PC-9 (cell line): ENCODE measurements around the gene PRDM16. TPM values are rescaled to one million over a fixed set of nuclear protein-coding genes. Genes with fewer than 3 reads are reported as not detected.

ENCODE experiments used
- BruUV-seq: library from RNA; stranded (reverse); fragments of 400-500 nt; replicated peaks from 2 replicates; lab custom pipeline; 2021; lab: Mats Ljungman, UMichigan
- CTCF ChIA-PET: fragments of 300-600 bp; sonication (Branson Sonifier 250); formaldehyde crosslinking; loops from one replicate; lab custom pipeline; 2022; ENCODE audit warnings: antibody characterized with exemption; lab: Charles Lee
- POLR2A ChIA-PET: fragments of 300-600 bp; sonication (Branson Sonifier 250); formaldehyde crosslinking; loops from one replicate; lab custom pipeline; 2022; ENCODE audit warnings: antibody characterized with exemption; ENCODE audit not compliant: unreplicated experiment; lab: Charles Lee
- DNase-seq, 2 experiments: peaks; one replicate each; pipeline versions ENCODE4 v3.0.0 to v3.0.0-alpha.2; 2015 to 2022; ENCODE audit warnings: mixed read lengths in 1 of 2
- H2AFZ ChIP-seq: fragments of 200-600 bp; sonication (generic); 2 replicates; pipeline ENCODE4 v1.8.1; 2017; ENCODE audit warnings: antibody characterized with exemption
- H3F3A ChIP-seq: fragments of 200-600 bp; sonication (generic); 2 replicates; pipeline ENCODE4 v1.8.1; 2017; ENCODE audit warnings: antibody characterized with exemption, mild to moderate bottlenecking, low read depth; ENCODE audit not compliant: insufficient read depth
- H3K27ac ChIP-seq: fragments of 200-600 bp; sonication (generic); 2 replicates; pipeline ENCODE4 v1.6.1; 2016; ENCODE audit warnings: mixed run types
- H3K27me3 ChIP-seq: fragments of 200-600 bp; sonication (generic); 2 replicates; pipeline ENCODE4 v1.6.1; 2016; ENCODE audit warnings: low read depth, mixed run types; ENCODE audit not compliant: insufficient read depth
- H3K36me3 ChIP-seq: fragments of 200-600 bp; sonication (generic); 2 replicates; pipeline ENCODE4 v1.6.1; 2016; ENCODE audit warnings: low read depth, mixed run types
- H3K4me1 ChIP-seq: fragments of 200-600 bp; sonication (generic); replicated peaks from 2 replicates; pipeline ENCODE4 v1.6.1; 2016; ENCODE audit warnings: mixed run types; ENCODE audit not compliant: insufficient read depth
- H3K4me2 ChIP-seq: fragments of 200-600 bp; sonication (generic); 2 replicates; pipeline ENCODE4 v1.6.1; 2017; ENCODE audit warnings: mixed run types
- H3K4me3 ChIP-seq: fragments of 200-600 bp; sonication (generic); 2 replicates; pipeline ENCODE4 v1.6.1; 2016; ENCODE audit warnings: mixed run types
- H3K79me2 ChIP-seq: fragments of 200-600 bp; sonication (generic); 2 replicates; pipeline ENCODE4 v1.6.1; 2017; ENCODE audit warnings: low read depth, mixed run types
- H3K9me2 ChIP-seq: fragments of 200-600 bp; sonication (generic); 2 replicates; pipeline ENCODE4 v1.8.1; 2017; ENCODE audit warnings: mild to moderate bottlenecking; ENCODE audit not compliant: insufficient read depth
- H3K9me3 ChIP-seq: fragments of 200-600 bp; sonication (generic); 2 replicates; pipeline ENCODE4 v1.8.1; 2016; ENCODE audit warnings: low read depth; ENCODE audit not compliant: insufficient read depth
- H4K20me1 ChIP-seq: fragments of 200-600 bp; sonication (generic); 2 replicates; pipeline ENCODE4 v1.8.1; 2017; ENCODE audit not compliant: insufficient read depth
- EZH2 ChIP-seq: fragments of 200-600 bp; sonication (generic); IDR thresholded peaks from 2 replicates; pipeline ENCODE4 v1.8.0; 2017; ENCODE audit warnings: antibody characterized with exemption, low read depth
- intact Hi-C: fragments of 100-400 bp; cut with micrococcal nuclease; formaldehyde crosslinking; loops from one replicate; pipeline ENCODE4 v1.10.0; 2022; ENCODE audit not compliant: unreplicated experiment
- total RNA-seq: library from RNA; stranded (reverse); gene quantifications from 2 replicates; pipeline ENCODE4 v1.2.3, GENCODE V29; 2021
- TF ChIP-seq, protein P1 (sequence below): fragments of 200-600 bp; sonication (generic); conservative IDR thresholded peaks from 2 replicates; pipeline ENCODE4 v1.6.1; 2017; ENCODE audit warnings: mixed run types, antibody characterized with exemption, mild to moderate bottlenecking, moderate library complexity

Gene PRDM16
- total RNA-seq, 1 experiment from 2014 or later = not detected

DNA sequence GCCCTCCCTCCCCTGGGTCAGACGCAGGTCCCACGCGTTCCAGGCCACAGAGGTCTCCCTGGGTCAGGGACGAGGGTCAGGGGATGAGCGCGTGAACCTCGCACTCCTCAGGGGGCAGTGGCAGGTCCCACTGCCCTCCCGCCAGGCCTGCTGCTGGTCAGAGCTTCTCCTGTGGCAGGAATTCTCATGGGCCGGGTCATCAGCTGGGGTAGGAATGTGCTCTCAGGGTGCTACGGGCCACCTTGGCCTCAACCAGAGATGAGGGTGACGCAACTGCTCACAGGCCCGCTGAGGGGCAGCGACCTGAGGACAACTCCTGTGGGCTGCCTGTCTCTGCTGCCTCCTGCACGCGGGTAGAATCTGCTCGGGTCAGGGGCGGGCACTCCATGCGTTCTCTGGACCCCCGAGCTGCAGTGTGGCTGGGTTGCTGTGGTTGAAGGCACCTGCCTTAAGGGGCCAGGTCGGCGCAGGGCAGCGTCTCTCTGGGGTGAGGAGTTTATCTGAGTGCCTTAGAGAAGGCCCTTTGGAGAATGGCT, 128.8 kb downstream of the PRDM16 start:
- Histone ChIP-seq H3K4me2 (no peak overlapping the region), H3K79me2 (no peaks in the 10 kb centered on the region), H3K36me3 (no peaks in the 10 kb centered on the region), H3K9me3 (no peaks in the 10 kb centered on the region), H2AFZ (no peak overlapping the region), H3K27me3 (peaks cover 97% of the 10 kb centered on the region), H3F3A (no peaks in the 10 kb centered on the region), H3K4me1 (no peaks in the 10 kb centered on the region), H3K27ac (no peak overlapping the region), H3K9me2 (no peaks in the 10 kb centered on the region), H4K20me1 (no peaks in the 10 kb centered on the region), H3K4me3 (no peak overlapping the region)
- intact Hi-C loops = no loop called here
- CTCF ChIA-PET = no interaction called here
- BruUV-seq = no TSS peak
- no peak for DNase-seq
- TF ChIP-seq EZH2 = no peak
- TF ChIP-seq, protein P1, sequence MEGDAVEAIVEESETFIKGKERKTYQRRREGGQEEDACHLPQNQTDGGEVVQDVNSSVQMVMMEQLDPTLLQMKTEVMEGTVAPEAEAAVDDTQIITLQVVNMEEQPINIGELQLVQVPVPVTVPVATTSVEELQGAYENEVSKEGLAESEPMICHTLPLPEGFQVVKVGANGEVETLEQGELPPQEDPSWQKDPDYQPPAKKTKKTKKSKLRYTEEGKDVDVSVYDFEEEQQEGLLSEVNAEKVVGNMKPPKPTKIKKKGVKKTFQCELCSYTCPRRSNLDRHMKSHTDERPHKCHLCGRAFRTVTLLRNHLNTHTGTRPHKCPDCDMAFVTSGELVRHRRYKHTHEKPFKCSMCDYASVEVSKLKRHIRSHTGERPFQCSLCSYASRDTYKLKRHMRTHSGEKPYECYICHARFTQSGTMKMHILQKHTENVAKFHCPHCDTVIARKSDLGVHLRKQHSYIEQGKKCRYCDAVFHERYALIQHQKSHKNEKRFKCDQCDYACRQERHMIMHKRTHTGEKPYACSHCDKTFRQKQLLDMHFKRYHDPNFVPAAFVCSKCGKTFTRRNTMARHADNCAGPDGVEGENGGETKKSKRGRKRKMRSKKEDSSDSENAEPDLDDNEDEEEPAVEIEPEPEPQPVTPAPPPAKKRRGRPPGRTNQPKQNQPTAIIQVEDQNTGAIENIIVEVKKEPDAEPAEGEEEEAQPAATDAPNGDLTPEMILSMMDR = no peak
- POLR2A ChIA-PET = no interaction called here

GRCh38 chr1:3198371-3199271, 129.6 kb downstream of the PRDM16 start:
- POLR2A ChIA-PET = no interaction called here
- BruUV-seq = no TSS peak
- Histone ChIP-seq H3K4me1 (no peaks in the 10 kb centered on the region), H3F3A (no peaks in the 10 kb centered on the region), H3K27me3 (peaks cover 97% of the 10 kb centered on the region), H3K9me2 (no peaks in the 10 kb centered on the region), H4K20me1 (no peaks in the 10 kb centered on the region), H3K27ac (no peak overlapping the region), H3K9me3 (no peaks in the 10 kb centered on the region), H3K79me2 (no peaks in the 10 kb centered on the region), H2AFZ (no peak overlapping the region), H3K4me2 (no peak overlapping the region), H3K4me3 (no peak overlapping the region), H3K36me3 (no peaks in the 10 kb centered on the region)
- TF ChIP-seq, protein P1 = no peak
- no peak for TF ChIP-seq EZH2
- no peak for DNase-seq
- CTCF ChIA-PET = no interaction called here
- intact Hi-C loops = no loop called here

DNA sequence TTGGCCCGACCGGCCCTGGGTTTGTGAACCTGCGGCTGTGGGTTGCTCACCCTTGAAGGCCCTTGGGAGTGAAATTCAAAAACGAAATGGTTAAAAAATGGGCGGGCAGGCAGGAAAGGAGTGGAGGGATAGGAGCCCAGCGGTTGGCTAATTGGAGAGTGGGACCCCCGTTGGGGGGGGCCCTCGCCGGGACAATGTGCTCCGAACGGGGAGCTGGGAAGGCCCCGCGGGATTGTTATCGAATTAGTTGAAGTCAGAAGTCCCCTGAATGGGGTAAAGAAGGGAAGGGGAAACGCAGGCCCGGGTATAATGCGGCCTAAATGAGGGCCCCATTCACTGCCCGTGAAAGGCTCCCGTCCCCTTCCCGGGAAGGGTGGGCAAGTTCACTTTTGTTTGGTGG, 135.7 kb downstream of the PRDM16 start:
- Histone ChIP-seq H3K36me3 (no peaks in the 10 kb centered on the region), H3K9me3 (no peaks in the 10 kb centered on the region), H3F3A (no peaks in the 10 kb centered on the region), H4K20me1 (no peaks in the 10 kb centered on the region; the same call in 1 of the 2 replicates), H3K9me2 (no peaks in the 10 kb centered on the region), H3K79me2 (no peaks in the 10 kb centered on the region), H2AFZ (no peak overlapping the region), H3K27ac (no peak overlapping the region), H3K4me3 (no peak overlapping the region), H3K27me3 (peaks cover 98% of the 10 kb centered on the region), H3K4me1 (no peaks in the 10 kb centered on the region), H3K4me2 (no peak overlapping the region)
- TF ChIP-seq EZH2 = peak; percentile 87; the same call in 1 of the 2 replicates
- TF ChIP-seq, protein P1 = no peak
- intact Hi-C loops = no loop called here
- ChIA-PET POLR2A (no interaction called here), CTCF (no interaction called here)
- no peak for DNase-seq
- BruUV-seq = no TSS peak
